SK-N-SH treated with all-trans-retinoic acid at 6 μM for 48 hours (cell line): ENCODE data around the gene FARSB.

Experiments used
- ATAC-seq: fragments of 200-7000 bp; cut with Tn5 transposase; 3 replicates; pipeline ENCODE4 v1.9.1; 2020; ENCODE audit warnings: mild to moderate bottlenecking, moderate library complexity
- ARNTL ChIP-seq: fragments of 450-650 bp; formaldehyde crosslinking; IDR thresholded peaks from 2 replicates; pipeline ENCODE4 v1.5.0; 2020; ENCODE audit warnings: low read depth, mild to moderate bottlenecking, moderate library complexity, borderline replicate concordance
- CSDC2 ChIP-seq: fragments of 250-450 bp; sonication (Bioruptor Pico); IDR thresholded peaks from 2 replicates; pipeline ENCODE4 v1.5.0; 2020; ENCODE audit warnings: mild to moderate bottlenecking, moderate library complexity
- ESRRG ChIP-seq: fragments of 250-450 bp; sonication (Bioruptor Pico); IDR thresholded peaks from 2 replicates; pipeline ENCODE4 v1.6.1; 2021; ENCODE audit warnings: mild to moderate bottlenecking
- GLIS3 ChIP-seq: fragments of 250-450 bp; sonication (Bioruptor Pico); IDR thresholded peaks from 2 replicates; pipeline ENCODE4 v1.5.0; 2020; ENCODE audit warnings: mild to moderate bottlenecking, moderate library complexity
- ISL1 ChIP-seq: fragments of 250-450 bp; sonication (Bioruptor Pico); IDR thresholded peaks from 2 replicates; pipeline ENCODE4 v2.1.2; 2022; ENCODE audit warnings: mild to moderate bottlenecking, moderate library complexity
- OSR1 ChIP-seq: fragments of 250-450 bp; sonication (Bioruptor Pico); IDR thresholded peaks from 2 replicates; pipeline ENCODE4 v1.8.0; 2022; ENCODE audit warnings: moderate library complexity, mild to moderate bottlenecking, inconsistent platforms
- PATZ1 ChIP-seq: fragments of 250-450 bp; sonication (Bioruptor Pico); IDR thresholded peaks from 2 replicates; pipeline ENCODE4 v1.8.0; 2020; ENCODE audit warnings: mild to moderate bottlenecking, moderate library complexity, borderline replicate concordance
- POU6F1 ChIP-seq: fragments of 250-450 bp; sonication (Bioruptor Pico); IDR thresholded peaks from 2 replicates; pipeline ENCODE4 v1.8.0; 2021; ENCODE audit warnings: low read depth, mild to moderate bottlenecking, moderate library complexity, borderline replicate concordance
- PPARA ChIP-seq: fragments of 250-450 bp; sonication (Bioruptor Pico); IDR thresholded peaks from 2 replicates; pipeline ENCODE4 v1.5.0; 2020; ENCODE audit warnings: mild to moderate bottlenecking, borderline replicate concordance
- RARB ChIP-seq: fragments of 250-450 bp; sonication (Bioruptor Pico); IDR thresholded peaks from 2 replicates; pipeline ENCODE4 v1.8.0; 2021; ENCODE audit warnings: mild to moderate bottlenecking, moderate library complexity
- TCF4 ChIP-seq: fragments of 250-450 bp; sonication (Bioruptor Pico); IDR thresholded peaks from 2 replicates; pipeline ENCODE4 v1.8.0; 2021; ENCODE audit warnings: mild to moderate bottlenecking, moderate library complexity, borderline replicate concordance
- TOX ChIP-seq: fragments of 250-450 bp; sonication (Bioruptor Pico); IDR thresholded peaks from 2 replicates; pipeline ENCODE4 v1.8.0; 2021; ENCODE audit warnings: mild to moderate bottlenecking, moderate library complexity, borderline replicate concordance
- TSHZ2 ChIP-seq: fragments of 250-450 bp; sonication (Bioruptor Pico); IDR thresholded peaks from 2 replicates; pipeline ENCODE4 v1.5.0; 2020; ENCODE audit warnings: mild to moderate bottlenecking, moderate library complexity
- ZFP3 ChIP-seq: fragments of 250-450 bp; sonication (Bioruptor Pico); IDR thresholded peaks from 2 replicates; pipeline ENCODE4 v1.5.0; 2020; ENCODE audit warnings: mild to moderate bottlenecking, moderate library complexity
- ZFP30 ChIP-seq: fragments of 450-650 bp; formaldehyde crosslinking; IDR thresholded peaks from 2 replicates; pipeline ENCODE4 v1.5.0; 2022; ENCODE audit warnings: mild to moderate bottlenecking, moderate library complexity
- ZNF565 ChIP-seq: fragments of 450-650 bp; formaldehyde crosslinking; conservative IDR thresholded peaks from 2 replicates; pipeline ENCODE4 v1.5.0; 2020; ENCODE audit warnings: low read depth, mild to moderate bottlenecking, moderate library complexity
- ZNF8 ChIP-seq: fragments of 450-650 bp; formaldehyde crosslinking; IDR thresholded peaks from 2 replicates; pipeline ENCODE4 v1.5.0; 2020; ENCODE audit warnings: mild to moderate bottlenecking, moderate library complexity
- TF ChIP-seq, protein P1 (sequence below): fragments of 250-450 bp; sonication (Bioruptor Pico); IDR thresholded peaks from 2 replicates; pipeline ENCODE4 v1.5.1; 2020; ENCODE audit warnings: low read depth, mild to moderate bottlenecking, moderate library complexity
- TF ChIP-seq, protein P2 (sequence below): fragments of 250-450 bp; sonication (Bioruptor Pico); IDR thresholded peaks from 2 replicates; pipeline ENCODE4 v1.5.1; 2021; ENCODE audit warnings: mild to moderate bottlenecking, moderate library complexity

The FARSB gene

DNA sequence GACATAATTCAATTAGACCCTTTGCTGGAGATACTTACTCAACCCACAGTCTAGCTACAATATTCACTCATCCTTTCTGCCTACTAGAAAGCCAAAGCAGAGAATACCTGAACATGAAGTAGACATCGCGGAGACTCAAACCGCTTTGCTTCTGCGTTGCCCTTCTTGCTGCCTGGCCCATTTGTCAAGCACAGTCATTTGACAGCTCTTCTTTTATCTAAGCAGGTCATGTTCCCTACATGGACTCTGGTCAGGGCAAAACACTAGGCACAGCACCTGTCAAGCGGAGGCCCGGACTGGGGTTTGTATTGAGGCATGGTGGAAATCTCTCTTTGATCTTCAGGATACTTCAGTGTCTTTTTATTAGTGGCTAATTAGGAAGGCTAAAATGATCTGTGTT is 89.7 kb downstream of the FARSB start:
- ATAC-seq = no peak
- no peak for TF ChIP-seq ESRRG (CRISPR knock-in tag)

GRCh38 chr2:222563936-222564335 is 92.0 kb downstream of the FARSB start:
- TF ChIP-seq GLIS3 (CRISPR knock-in tag) = no peak
- TF ChIP-seq OSR1 (CRISPR knock-in tag) = no peak
- TF ChIP-seq TOX (CRISPR knock-in tag) = no peak
- no peak for TF ChIP-seq CSDC2 (CRISPR knock-in tag)
- TF ChIP-seq ARNTL = no peak
- TF ChIP-seq RARB (CRISPR knock-in tag) = no peak
- TF ChIP-seq PATZ1 (CRISPR knock-in tag) = no peak
- TF ChIP-seq ZNF565 (CRISPR knock-in tag) = no peak
- TF ChIP-seq, protein P1, sequence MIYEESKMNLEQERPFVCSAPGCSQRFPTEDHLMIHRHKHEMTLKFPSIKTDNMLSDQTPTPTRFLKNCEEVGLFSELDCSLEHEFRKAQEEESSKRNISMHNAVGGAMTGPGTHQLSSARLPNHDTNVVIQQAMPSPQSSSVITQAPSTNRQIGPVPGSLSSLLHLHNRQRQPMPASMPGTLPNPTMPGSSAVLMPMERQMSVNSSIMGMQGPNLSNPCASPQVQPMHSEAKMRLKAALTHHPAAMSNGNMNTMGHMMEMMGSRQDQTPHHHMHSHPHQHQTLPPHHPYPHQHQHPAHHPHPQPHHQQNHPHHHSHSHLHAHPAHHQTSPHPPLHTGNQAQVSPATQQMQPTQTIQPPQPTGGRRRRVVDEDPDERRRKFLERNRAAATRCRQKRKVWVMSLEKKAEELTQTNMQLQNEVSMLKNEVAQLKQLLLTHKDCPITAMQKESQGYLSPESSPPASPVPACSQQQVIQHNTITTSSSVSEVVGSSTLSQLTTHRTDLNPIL (CRISPR knock-in tag) = no peak
- TF ChIP-seq ESRRG (CRISPR knock-in tag) = no peak
- no peak for ATAC-seq

GRCh38 chr2:222563106-222563718 is 92.7 kb downstream of the FARSB start:
- no peak for TF ChIP-seq OSR1 (CRISPR knock-in tag)
- TF ChIP-seq ZNF8 = no peak
- no peak for TF ChIP-seq CSDC2 (CRISPR knock-in tag)
- TF ChIP-seq, protein P2, sequence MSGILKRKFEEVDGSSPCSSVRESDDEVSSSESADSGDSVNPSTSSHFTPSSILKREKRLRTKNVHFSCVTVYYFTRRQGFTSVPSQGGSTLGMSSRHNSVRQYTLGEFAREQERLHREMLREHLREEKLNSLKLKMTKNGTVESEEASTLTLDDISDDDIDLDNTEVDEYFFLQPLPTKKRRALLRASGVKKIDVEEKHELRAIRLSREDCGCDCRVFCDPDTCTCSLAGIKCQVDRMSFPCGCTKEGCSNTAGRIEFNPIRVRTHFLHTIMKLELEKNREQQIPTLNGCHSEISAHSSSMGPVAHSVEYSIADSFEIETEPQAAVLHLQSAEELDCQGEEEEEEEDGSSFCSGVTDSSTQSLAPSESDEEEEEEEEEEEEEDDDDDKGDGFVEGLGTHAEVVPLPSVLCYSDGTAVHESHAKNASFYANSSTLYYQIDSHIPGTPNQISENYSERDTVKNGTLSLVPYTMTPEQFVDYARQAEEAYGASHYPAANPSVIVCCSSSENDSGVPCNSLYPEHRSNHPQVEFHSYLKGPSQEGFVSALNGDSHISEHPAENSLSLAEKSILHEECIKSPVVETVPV = no peak
- TF ChIP-seq ARNTL = no peak
- TF ChIP-seq TCF4 = no peak
- no peak for TF ChIP-seq POU6F1 (CRISPR knock-in tag)
- TF ChIP-seq, protein P1 (CRISPR knock-in tag) = no peak
- TF ChIP-seq ZFP3 (CRISPR knock-in tag) = no peak
- no peak for TF ChIP-seq ZFP30 (CRISPR knock-in tag)
- no peak for TF ChIP-seq ISL1 (CRISPR knock-in tag)
- TF ChIP-seq ESRRG (CRISPR knock-in tag) = no peak
- TF ChIP-seq GLIS3 (CRISPR knock-in tag) = no peak
- TF ChIP-seq TSHZ2 (CRISPR knock-in tag) = no peak
- TF ChIP-seq PATZ1 (CRISPR knock-in tag) = no peak
- TF ChIP-seq PPARA (CRISPR knock-in tag) = no peak
- TF ChIP-seq RARB (CRISPR knock-in tag) = no peak
- TF ChIP-seq, all 23 proteins: peak for 0
- ATAC-seq = no peak
